GM19395 (cell line): ENCODE data around the gene RILPL2.
A peak's percentile ranks its signal among the peaks of the same experiment; 100 is the strongest.
"Not testable (repeated sequence)": the region's sequence is repeated elsewhere in the genome, so short reads cannot be mapped to it uniquely, and the experiment has no call there.

ENCODE experiments used
- ATAC-seq: cut with Tn5 transposase; IDR thresholded peaks from one replicate; pipeline ENCODE4 v1.9.1; 2021; ENCODE audit warnings: mild to moderate bottlenecking, moderate library complexity; ENCODE audit not compliant: unreplicated experiment

RILPL2 gene

DNA sequence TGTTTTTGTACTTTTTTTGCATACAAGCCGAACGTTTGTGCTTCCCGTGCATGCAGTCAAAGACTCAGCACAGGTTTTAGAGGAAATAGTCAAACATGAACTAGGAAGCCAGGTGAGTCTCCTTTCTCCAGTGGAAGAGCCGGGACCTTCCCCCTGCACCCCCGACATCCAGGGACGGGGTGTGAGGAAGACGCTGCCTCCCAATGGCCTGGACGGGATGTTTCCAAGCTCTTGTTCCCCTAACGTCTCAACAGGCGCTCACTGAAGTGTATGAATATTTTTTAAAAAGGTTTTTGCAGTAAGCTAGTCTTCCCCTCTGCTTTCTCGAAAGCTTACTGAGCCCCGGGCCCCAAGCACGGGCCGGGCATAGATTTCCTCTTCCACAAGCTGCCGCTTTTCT lies 28.6 kb downstream of the RILPL2 start:
- not testable (repeated sequence) for ATAC-seq

DNA sequence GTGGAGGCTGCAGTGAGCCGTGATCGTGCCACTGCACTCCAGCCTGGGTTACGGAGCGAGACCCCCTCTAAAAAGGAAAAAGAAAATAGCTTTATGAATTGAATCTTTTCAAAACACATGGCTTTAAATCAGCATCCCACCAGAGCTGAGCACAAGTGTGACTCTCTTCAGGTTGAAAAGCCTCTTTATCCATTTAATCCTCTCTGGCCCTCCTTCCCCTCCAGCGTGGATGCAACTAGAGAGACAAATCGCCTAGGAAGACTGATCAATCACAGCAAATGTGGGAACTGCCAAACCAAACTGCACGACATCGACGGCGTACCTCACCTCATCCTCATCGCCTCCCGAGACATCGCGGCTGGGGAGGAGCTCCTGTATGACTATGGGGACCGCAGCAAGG lies 29.2 kb downstream of the RILPL2 start:
- not testable (repeated sequence) for ATAC-seq

DNA sequence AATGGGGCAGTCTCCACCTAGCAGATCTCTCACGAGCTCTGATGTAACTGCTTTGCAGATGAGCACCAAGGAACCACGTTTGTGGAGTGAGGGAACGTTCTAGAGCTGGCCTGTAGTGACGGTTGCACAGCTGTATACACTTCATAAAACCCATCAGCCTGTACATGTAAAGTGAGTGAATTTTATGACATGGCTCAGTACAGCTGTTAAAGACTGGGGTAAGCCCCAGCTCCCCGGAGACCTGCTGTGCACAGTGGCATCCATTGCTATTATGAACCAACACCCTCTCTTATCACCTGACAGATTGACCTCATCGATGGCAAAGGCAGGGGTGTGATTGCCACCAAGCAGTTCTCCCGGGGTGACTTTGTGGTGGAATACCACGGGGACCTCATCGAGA lies 31.9 kb downstream of the RILPL2 start:
- no peak for ATAC-seq

DNA sequence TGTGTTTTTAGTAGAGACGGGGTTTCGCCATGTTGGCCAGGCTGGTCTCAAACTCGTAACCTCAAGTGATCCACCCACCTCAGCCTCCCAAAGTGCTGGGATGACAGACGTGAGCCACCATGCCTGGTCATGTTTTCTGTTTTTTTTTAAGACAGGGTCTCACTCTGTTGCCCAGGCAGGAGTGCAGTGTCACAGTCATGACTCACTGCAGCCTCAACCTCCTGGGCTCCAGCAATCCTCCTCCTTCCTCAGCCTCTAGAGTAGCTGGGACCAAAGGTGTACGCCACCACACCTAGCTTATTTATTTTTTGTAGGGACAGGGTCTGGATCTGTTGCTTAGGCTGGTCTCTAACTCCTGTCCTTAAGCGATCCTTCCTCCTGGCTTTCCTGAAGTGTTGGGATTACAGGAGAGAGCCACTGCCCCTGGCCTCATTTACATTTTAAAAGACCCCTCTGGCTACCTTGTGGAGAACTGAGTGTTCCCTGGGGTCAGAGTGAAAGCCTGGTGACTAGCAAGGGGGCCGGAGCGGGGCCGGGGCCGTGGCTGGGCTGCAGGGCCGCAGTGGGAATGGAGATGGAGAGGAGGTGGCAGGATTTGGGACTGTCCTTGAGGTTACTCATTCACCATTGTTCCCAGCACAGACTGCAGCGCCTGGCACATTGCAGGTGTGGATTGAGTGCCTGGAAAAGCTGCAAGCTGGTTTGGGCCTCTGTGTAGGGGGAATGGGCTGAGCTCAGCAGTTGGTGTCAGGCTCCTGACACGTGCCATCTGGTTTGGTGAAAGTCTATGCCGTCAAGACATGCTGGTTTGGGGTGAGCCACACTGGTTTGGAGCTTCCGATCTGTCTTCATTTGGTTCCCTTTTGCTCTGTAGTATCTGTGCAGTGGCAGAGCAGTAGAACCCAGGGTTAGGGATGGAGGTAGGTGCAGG lies 34.5 kb downstream of the RILPL2 start:
- no peak for ATAC-seq

DNA sequence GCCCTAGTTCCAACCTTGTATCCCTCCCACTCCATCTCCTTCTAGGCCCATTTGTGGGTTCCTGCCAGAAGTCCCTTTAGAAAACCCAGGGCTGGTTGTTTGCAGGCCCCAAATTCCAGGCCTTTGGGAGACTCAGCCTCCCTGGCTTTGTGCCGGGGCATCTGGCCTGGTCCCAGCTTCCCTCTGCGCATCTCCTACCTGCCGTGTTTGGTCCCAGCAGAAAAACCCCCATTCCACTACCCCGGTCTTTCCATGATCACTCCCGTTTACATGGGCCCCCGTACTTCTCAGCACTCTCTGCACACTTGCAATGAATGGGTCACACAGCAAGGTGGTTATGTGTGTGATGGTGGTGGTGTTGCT lies 37.2 kb downstream of the RILPL2 start:
- no peak for ATAC-seq

DNA sequence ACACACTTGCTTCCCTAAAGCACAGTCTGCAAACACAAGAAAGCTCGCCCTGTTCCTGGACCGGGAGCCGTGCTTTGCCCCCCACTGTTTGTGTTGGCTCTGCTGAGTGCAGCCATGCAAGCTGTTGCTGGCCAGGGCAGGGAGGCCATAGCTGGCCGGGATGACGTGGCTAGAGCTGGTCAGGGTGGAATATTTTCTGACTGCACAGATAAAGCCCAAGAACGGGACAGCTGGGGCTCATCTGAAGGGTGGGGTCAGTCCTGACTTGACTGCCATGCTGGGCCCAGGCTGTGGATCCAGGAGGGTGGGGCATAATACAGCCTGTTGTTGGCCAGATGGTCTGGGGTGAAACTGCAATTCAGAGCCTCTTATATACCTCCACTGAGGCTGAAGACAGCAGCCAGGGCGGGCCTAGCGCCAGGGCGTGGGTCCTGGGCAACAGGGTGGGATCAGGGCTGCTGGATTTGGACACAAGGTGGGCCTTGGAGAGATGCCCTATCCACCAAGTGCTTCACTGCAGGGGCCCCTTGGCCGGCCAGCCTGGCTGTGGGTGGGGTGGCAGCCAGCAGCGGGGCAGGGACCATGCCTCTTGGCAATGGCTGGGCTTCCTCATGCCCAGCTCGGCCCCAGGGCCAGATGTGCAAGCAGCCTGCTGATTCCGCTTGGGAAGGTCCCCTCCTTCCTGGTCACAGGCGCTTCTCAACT lies 37.8 kb downstream of the RILPL2 start:
- ATAC-seq = no peak

DNA sequence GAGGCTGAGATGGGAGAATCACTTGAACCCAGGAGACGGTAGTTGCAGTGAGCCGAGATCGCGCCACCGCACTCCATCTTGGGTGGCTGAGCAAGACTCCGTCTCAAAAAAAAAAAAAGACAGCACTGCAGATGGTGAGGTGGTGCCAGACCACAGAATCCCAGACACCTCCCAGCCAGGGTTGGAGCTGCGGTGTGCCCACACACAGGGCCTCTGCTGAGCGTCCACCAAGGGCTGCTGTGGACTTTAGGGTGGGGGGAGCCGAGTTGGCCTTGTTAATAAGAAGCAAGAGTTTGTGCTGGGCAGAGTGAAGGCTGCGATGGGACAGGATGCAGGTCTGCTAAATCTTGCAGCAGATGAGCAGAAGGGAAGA lies 38.3 kb downstream of the RILPL2 start:
- ATAC-seq = no peak

DNA sequence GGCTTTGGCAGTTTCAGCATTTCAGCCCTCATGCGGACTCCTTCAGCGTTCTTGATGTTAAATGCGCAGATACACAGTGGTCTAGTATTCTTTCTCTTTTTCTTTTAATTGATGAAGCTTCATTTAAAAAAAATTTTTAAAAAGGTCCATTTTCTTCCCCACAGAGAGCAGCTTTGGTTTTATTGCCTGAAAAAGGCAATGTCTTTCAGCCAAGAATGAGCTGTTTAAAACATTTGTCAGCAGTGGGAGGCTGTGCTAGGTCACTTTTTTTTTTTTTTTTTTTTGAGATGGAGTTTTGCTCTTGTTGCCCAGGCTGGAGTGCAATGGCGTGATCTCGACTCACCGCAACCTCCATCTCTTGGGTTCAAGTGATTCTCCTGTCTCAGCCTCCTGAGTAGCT lies 39.1 kb downstream of the RILPL2 start:
- no peak for ATAC-seq

DNA sequence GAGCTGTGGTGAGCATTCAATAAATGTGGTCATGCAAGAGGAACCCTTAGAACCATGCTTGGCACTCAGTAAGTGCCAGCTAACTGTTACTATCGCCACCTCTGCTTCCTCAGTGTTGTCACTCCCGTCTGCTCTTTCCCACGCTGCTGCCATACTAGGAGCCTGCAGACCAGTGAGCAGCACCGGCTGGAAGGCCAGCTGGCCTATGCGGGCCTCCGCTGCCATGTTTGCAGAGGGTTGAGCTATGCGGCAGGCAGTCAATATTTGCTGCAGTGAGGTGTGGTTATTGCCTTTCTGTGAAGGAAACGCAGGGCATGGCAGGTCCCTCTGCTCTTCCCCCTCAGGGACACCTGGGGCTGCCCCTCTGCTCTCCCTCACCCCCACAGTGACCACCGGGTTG lies 39.5 kb downstream of the RILPL2 start:
- ATAC-seq = no peak

DNA sequence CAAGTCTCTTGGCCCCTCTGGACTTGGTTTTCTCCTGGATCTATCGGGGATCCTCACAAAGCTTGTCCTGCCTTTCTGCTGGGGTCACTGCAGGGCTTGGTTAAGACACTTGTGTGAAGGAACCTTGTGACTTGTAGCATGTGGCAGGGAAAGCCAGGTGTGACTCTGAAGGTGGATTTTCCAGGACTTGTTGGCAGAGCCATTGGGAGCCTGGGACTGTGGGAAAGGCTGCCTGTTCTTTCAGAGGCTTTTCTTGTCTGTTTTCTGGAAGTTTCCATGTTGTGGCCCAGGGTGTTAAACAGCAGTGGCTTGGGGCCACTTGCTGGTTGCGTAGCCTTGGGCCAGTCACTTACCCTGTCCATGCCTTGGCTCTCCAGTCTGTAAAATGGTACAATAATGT lies 39.9 kb downstream of the RILPL2 start:
- ATAC-seq = no peak

DNA sequence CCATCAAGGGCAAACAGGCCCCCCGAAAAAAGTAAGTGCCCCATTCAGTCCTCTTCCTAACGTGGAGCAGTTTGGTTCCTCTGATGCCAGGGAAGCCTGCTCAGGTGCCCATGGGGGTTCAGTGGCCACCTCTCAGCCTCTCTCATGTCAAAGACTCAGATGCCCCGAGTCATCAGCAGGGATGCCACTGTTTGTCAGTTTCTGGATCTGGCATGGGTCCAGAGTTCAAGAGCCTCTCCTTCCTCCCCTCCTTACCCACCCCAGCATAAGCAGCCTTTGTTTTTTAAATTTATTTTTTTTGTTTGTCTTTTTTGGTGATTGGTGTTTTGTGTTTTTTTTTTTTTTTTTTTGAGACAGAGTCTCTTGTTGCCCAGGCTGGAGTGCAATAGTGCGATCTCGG lies 41.2 kb downstream of the RILPL2 start:
- ATAC-seq = no peak

DNA sequence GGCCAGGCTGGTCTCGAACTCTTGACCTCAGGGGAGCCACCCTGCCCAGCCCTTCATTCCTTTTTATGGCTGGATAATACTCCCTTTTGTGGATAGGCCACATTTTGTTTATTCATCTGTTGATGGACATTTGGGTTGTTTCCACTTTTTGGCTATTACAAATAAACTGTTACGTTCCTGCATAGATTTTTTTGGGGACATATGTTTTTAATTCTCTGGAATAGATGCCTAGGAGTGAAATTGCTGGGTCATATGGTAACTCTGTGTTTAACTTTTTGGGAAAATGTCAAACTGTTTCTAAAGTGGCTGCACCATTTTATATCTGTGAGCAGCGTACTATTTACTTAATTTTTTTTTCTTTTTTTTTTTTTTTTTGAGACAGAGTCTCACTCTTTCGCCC lies 42.7 kb downstream of the RILPL2 start:
- no peak for ATAC-seq

DNA sequence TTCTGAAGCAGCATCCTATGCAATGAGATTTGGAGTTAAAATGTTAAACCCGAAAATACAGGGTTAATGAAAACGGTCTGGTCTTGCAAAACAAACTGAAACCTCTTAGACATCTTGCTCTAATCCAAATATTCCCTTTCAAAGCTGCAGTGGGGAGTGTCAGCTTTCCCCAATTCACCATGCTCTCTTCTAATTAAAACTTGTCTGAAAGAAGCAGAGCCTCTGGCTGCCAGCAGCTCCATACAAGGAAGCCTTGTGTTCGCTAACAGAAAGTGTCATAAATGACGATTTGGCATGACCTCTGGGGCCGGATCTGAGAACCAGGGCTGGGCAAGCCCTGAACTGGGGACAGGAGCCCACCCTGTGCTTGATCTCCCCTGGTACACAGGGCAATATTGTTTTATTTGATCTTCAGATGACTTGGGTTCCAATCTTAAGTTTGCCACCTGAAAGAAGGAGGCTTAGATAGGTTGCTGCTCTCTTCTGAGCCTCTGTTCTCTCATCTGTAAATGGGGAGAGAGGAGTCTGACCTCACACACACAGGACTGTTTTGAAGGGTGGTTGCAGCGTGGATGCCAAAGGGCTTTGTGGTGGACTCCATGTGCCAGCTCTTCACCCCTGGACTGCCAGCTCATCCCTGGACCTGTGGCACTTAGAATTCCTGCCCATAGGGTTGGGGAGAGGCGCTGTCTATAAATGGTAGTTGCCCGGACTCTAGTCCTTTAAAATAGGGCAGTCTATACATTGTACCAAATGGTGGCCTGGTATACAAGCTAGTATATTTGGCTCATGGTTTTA lies 44.7 kb downstream of the RILPL2 start:
- ATAC-seq = no peak

DNA sequence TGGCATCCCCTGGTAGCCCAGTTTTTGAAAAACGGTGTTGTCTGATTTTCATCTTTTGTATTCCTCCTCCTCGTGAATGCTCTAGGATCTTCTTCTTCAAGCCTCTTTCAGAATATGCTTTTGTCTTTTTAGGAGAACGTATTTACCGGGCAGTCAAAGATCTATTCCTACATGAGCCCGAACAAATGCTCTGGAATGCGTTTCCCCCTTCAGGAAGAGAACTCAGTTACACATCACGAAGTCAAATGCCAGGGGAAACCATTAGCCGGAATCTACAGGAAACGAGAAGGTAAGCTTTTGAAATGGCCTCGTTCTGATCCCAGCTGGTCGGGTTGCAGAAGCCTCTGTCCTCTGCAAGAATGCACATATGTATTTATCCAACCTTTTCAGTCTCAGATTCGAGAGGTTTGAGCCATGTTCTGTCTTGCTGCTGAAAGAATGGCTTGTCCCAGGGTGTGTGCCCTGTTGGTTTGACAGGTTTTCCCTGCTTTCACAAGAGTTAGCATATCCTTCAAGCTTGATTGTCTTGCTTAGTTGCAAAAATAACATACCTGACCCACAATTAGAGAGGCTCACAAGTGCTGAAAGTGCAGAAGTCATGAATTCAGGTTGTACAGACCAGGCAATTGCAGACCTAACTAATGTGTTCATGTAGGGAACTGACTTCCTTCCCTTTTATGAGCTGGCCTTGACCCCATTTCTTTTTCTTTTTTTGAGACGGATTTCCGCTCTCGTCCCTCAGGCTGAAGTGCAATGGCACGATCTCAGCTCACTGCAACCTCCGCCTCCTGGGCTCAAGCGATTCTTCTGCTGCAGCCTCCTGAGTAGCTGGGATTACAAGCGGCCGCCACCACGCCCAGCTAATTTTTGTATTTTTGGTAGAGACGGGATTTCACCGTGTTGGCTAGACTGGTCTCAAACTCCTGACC lies 45.7 kb downstream of the RILPL2 start:
- ATAC-seq = no peak

DNA sequence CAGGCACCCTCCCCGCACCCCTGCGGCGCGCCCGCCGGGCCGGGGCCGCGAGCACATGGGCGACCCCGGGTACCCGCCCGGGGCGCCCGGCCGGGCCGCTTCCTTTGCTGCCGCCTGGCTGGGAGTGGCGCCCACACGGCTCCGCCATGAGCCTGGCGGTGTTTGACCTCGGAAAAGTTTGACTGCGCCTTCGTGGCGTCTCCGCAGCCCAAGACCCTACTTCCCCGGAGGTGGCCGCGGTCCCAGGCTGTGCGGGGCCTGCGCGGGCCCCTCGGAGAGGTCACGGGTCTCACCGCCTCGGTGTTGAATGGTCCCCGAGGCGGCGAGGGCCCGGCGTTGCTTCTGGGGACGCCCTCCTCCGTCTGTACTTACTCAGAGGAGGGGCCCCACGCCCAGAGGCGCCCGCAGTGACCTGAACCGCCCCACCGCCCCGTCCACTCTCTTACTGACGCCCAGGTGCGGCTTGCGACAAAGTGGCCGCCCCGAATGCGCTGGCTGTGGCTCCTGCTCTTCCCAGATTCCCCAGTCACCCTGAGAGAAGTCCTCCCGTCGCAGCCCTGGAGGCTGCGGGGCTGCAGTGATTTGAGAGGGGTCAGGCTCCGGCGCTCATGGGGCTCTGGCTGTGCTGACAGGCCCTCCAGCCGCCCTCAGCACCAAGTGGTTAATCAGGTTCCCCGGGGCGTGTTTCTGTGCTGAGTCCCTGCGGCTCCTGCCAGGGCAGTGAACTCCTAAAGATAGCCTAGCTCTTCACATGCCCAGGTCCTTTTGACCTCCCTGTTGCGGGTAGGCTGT lies 46.7 kb downstream of the RILPL2 start:
- no peak for ATAC-seq

DNA sequence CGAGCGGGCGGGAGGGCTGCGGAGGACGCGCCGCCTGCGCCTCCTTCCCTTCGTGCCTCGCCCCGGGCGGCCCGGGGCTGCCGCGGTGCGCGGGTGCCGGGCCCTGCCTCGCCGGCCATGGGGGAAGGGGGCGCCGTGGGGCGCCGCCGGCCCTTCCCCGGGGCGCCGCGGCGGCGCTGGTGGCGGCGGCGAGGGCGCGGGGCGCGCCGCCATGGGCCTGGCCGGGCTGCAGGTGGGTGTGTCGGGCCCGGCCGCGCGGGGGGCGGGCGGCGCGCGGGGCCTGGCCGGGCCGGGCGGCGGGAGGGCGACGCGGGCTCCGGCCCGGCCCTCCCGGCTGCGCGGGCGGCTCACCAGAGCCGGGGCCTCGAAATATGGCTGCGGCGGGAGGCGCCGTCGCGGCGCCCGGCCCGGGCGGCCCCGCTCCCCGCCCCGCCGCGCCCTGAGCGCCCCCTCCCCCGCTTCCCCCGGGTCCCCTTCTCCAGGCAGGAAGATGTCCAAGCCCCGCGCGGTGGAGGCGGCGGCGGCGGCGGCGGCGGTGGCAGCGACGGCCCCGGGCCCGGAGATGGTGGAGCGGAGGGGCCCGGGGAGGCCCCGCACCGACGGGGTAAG lies 47.4 kb downstream of the RILPL2 start:
- ATAC-seq = peak; percentile 11

DNA sequence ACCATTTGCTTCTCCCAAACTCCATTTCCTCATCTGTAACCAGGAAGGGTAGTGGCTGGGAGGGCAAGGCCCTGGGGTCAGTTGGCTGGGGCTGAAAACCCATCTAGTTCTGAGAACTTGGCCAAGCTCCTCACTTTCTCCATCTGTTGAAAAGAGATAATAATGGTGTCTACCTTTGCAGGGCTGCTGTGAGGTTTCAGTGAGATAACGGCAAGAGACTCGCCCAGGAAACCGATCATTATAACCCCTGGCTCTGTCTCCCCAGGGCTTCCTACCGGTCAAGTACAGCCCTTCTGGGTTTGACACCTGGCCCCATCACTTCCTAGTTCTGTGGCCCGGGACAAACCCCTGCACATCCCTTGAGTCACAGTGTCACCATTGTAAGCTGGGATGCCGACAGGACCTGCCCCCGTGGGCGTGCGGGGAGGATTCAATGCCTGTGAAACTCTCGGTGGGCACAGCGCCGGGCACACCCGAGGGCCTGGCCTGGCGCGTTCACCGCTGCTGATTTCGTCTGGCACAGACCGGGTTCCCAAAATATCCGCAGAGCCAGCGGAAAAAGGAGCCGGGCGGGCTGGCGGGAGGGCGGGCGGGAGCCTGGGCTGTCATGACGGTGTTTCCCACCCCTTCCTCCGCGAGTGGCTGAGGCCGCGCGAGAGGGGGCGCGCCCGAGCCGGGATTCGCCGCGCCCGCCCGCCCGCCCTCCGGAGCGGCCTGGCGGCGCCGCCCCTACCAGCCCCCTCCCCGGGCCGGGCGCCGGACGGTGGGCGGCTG lies 48.1 kb downstream of the RILPL2 start:
- ATAC-seq = peak; percentile 30

DNA sequence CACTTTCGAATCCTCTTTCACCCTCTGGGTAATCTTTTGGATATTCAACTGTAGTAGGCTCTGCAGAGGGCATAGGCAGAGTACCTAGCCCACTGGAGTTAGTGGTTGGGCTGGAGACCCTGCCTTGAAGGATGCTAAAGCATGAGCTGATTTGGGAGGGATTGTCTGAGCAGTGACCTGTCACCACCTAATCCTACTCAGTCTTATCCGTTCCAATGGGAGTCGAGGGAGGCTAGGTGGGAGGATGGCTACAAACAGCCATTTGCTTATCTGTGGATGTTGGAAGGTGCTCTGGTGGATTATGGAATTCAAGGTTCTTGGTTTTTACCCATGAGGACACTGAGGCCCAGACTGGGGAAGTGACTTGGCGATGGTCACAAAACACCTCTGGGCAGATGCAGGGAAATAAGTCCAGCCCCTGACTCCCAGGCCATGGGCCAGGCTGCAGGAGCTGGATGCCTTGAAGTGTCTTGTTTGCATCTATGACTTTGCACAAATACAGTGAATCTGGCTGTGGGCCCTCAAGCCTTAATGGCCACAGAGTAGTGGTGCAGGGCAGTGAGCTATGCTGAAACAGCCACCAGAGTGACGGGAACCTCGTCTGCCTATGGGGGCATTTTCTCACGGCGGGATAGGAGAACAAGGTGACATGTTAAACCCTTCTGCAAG lies 48.8 kb downstream of the RILPL2 start:
- ATAC-seq = no peak
